Colonic mucosa (tissue), 4 donors: ENCODE results near the gene LRRC37A3. TPM values are rescaled to one million over a fixed set of nuclear protein-coding genes. Genes with fewer than 3 reads are reported as not detected.
"Not testable (repeated sequence)": the region's sequence is repeated elsewhere in the genome, so short reads cannot be mapped to it uniquely, and the experiment has no call there.

Experiments used
- DNase-seq: peaks from one replicate; pipeline ENCODE4 v3.0.0-alpha.2; 2020
- H3K27ac ChIP-seq: fragments of 200-600 bp; one replicate; pipeline ENCODE4 v1.8.0; 2021
- H3K27me3 ChIP-seq: fragments of 200-600 bp; one replicate; pipeline ENCODE4 v1.8.0; 2021
- H3K36me3 ChIP-seq: fragments of 200-600 bp; one replicate; pipeline ENCODE4 v1.8.0; 2021
- H3K4me1 ChIP-seq: fragments of 200-600 bp; one replicate; pipeline ENCODE4 v1.8.0; 2021; ENCODE audit warnings: mild to moderate bottlenecking
- H3K4me3 ChIP-seq: fragments of 200-600 bp; one replicate; pipeline ENCODE4 v1.8.0; 2021
- H3K9ac ChIP-seq, 2 donors: one replicate each; pipeline ENCODE4 v1.7.0; 2013; ENCODE audit warnings: control low read depth in 2 of 2, low read depth in 2 of 2, low read length in 2 of 2
- H3K9me3 ChIP-seq: fragments of 200-600 bp; one replicate; pipeline ENCODE4 v1.8.0; 2021
- CTCF ChIP-seq: fragments of 200-600 bp; IDR thresholded peaks from one replicate; pipeline ENCODE4 v1.8.0; 2022; ENCODE audit warnings: antibody characterized with exemption, mild to moderate bottlenecking
- intact Hi-C: fragments of 100-400 bp; cut with DNase I; formaldehyde crosslinking; loops from one replicate; pipeline ENCODE4 v1.14.1; 2022
- total RNA-seq, 2 donors: library from RNA; stranded (reverse); fragmentation: NEBNext Ultra II Directional in 1 of 2; extraction: Animal tissue kit (Norgen Biotek cat#: 25700) in 1 of 2; gene quantifications; one replicate each; pipeline ENCODE4 v1.2.1, GENCODE V29; 2021
- donor health status: healthy.
- donor health status: DM: no; HTN: no; CAD: no.
- donor health status: DM: no; HTN: no; CAD: no.

The LRRC37A3 gene
- total RNA-seq, 2 donors from 2014 or later: 5.7 to 17.3 TPM

DNA sequence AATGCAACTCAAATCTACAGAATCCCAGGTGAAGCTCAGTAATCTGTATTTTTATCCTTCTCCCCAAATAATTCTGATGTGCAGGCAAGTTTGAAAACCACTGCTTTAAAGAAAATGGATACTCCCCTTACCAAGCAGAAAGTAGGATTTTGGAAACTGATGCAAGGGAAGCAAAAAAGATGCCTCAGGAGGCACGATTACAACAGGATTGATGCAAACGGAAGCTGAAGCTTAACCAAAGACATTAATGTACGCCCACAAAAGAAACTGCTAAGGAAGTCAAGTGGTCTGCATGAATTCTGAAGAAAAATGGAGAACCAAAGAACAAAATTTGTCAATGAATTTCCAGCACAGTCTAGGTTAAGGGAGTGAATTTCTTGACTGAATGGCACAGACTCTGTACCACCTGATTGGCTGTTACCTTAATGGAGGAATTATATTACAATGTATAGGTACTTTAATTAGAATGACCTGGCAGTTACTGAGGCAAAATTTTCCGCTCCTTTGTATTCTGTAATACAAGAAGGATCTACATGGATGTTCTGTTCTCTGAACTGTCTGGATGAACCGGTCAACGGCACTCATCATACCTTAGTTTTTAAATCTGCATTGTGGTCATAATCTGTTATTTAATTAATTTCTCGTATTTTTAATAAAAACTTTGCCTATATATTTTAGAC, 9.6 kb downstream of the LRRC37A3 start:
- H3K9me3 ChIP-seq, DNase-seq, H3K36me3 ChIP-seq, intact Hi-C loops, H3K27me3 ChIP-seq, H3K4me1 ChIP-seq, H3K9ac ChIP-seq, H3K27ac ChIP-seq, H3K4me3 ChIP-seq: not testable (repeated sequence)

GRCh38 chr17:64904069-64904468, 15.2 kb downstream of the LRRC37A3 start:
- H3K36me3 ChIP-seq, H3K4me1 ChIP-seq, H3K4me3 ChIP-seq, H3K27ac ChIP-seq, H3K27me3 ChIP-seq, H3K9me3 ChIP-seq, DNase-seq, intact Hi-C loops, H3K9ac ChIP-seq: not testable (repeated sequence)

GRCh38 chr17:64897136-64897535, 22.1 kb downstream of the LRRC37A3 start:
- DNase-seq: peak; percentile 87
- H3K4me1 ChIP-seq, H3K27me3 ChIP-seq, H3K9me3 ChIP-seq, H3K9ac ChIP-seq, H3K27ac ChIP-seq, H3K4me3 ChIP-seq, intact Hi-C loops, H3K36me3 ChIP-seq: not testable (repeated sequence)

GRCh38 chr17:64874210-64874609, 45.1 kb downstream of the LRRC37A3 start:
- H3K9ac ChIP-seq, H3K4me1 ChIP-seq, H3K36me3 ChIP-seq, H3K27me3 ChIP-seq, H3K27ac ChIP-seq, intact Hi-C loops, DNase-seq, H3K4me3 ChIP-seq, H3K9me3 ChIP-seq: not testable (repeated sequence)

GRCh38 chr17:64847504-64848466, 71.5 kb downstream of the LRRC37A3 start:
- H3K36me3 ChIP-seq, H3K9ac ChIP-seq, H3K4me3 ChIP-seq, H3K9me3 ChIP-seq, H3K27me3 ChIP-seq, H3K27ac ChIP-seq, H3K4me1 ChIP-seq, intact Hi-C loops: not testable (repeated sequence)
- DNase-seq: peak; percentile 82
- peak; percentile 64 for TF ChIP-seq CTCF

DNA sequence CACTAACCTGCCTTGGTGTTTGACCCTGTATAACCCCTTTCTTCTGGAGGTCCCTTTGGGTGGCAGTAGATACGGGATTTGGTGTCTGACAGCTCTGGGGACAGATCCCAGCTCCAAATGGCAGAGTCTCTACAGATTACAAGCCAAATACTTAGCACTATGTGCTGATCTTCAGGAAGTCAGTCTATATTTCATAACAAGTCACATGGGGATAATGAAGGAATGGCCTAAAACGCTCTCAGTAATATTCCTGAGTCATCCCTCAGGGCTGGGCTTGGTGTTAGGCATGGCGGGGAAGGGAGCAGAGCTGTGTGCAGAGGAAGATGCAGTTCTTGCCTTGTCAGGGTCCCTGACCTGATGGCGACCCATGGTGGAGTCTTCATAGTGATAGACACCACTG, 72.4 kb downstream of the LRRC37A3 start:
- H3K27ac ChIP-seq, H3K9me3 ChIP-seq, H3K36me3 ChIP-seq, H3K27me3 ChIP-seq, H3K4me1 ChIP-seq, DNase-seq, H3K4me3 ChIP-seq, intact Hi-C loops, H3K9ac ChIP-seq: not testable (repeated sequence)

DNA sequence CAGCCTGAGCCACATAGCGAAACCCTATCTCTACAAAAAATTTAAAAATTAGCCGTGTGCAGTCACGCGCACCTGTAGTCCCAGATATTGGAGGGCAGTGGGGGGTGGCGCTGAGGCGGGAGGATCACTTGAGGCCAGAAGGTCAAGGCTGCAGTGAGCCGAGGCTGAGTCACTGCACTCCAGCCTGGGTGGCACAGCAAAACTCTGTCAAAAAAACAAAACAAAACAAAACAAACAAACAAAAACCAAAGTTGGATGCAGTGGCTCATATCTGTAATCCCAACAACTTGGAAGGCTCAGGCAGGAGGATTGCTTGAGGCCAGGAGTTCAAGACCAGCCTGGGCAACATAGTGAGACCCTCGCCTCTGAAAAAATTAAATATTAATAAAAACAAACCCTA, 75.4 kb downstream of the LRRC37A3 start:
- H3K36me3 ChIP-seq, H3K4me3 ChIP-seq, H3K27me3 ChIP-seq, H3K27ac ChIP-seq, intact Hi-C loops, H3K9ac ChIP-seq, H3K9me3 ChIP-seq, H3K4me1 ChIP-seq, DNase-seq: not testable (repeated sequence)

GRCh38 chr17:64842900-64843299, 76.4 kb downstream of the LRRC37A3 start:
- H3K36me3 ChIP-seq, H3K4me3 ChIP-seq, H3K27me3 ChIP-seq, H3K9me3 ChIP-seq, DNase-seq, intact Hi-C loops, H3K27ac ChIP-seq, H3K9ac ChIP-seq, H3K4me1 ChIP-seq: not testable (repeated sequence)

GRCh38 chr17:64840960-64841359, 78.3 kb downstream of the LRRC37A3 start:
- H3K4me1 ChIP-seq, H3K9me3 ChIP-seq, H3K9ac ChIP-seq, H3K27me3 ChIP-seq, H3K4me3 ChIP-seq, DNase-seq, H3K27ac ChIP-seq, intact Hi-C loops, H3K36me3 ChIP-seq: not testable (repeated sequence)

DNA sequence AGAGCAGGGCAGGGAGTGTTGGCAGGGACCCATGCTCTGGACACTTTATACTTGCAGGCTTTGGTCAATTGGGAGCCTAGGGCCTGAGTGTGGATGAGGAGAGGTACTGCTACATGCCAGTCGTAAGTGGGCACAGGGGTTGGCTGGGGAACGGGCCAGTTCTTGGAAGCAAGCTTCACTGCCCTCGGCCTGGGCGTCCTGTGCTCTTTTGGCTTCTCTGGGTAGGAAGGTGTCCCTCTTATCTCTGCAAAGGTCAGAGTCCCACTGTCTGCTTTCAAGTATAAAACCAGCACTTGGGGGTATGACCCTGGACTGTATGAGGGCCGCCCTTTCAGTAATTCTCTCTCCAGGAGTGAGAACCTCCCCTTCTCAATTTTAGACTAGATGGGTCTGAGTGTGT, 80.8 kb downstream of the LRRC37A3 start:
- H3K27me3 ChIP-seq, H3K27ac ChIP-seq, intact Hi-C loops, H3K4me3 ChIP-seq, H3K4me1 ChIP-seq, DNase-seq, H3K36me3 ChIP-seq, H3K9me3 ChIP-seq, H3K9ac ChIP-seq: not testable (repeated sequence)

GRCh38 chr17:64837018-64837761, 82.1 kb downstream of the LRRC37A3 start:
- peak; percentile 86 for DNase-seq
- intact Hi-C loops, H3K9me3 ChIP-seq, H3K36me3 ChIP-seq, H3K4me1 ChIP-seq, H3K27me3 ChIP-seq: not testable (repeated sequence)
- Histone ChIP-seq H3K4me3 (peak overlapping the region; percentile 57), H3K27ac (peak overlapping the region; percentile 84), H3K9ac (peak overlapping the region; percentile 71 to 72)

GRCh38 chr17:64836623-64837017, 82.7 kb downstream of the LRRC37A3 start:
- H3K9me3 ChIP-seq, H3K36me3 ChIP-seq, H3K4me1 ChIP-seq, H3K27me3 ChIP-seq, intact Hi-C loops: not testable (repeated sequence)
- Histone ChIP-seq H3K27ac (peak overlapping the region; percentile 84), H3K9ac (peak overlapping the region; percentile 71 to 72), H3K4me3 (peak overlapping the region; percentile 57)
- DNase-seq: peak; percentile 57
